Tibial nerve (tissue), 4 donors: ENCODE data around the gene IFIT3.

Experiments
- CTCF ChIP-seq, 5 experiments: fragments of 200-600 bp in 3 of 5; fragments of 450-650 bp in 2 of 5; sonication (generic) in 3 of 5; IDR thresholded peaks; one replicate each; pipeline ENCODE4 v1.5.1; 2016 to 2019; ENCODE audit warnings: antibody characterized with exemption in 5 of 5, mild to moderate bottlenecking in 3 of 5, moderate library complexity in 2 of 5
- EP300 ChIP-seq, 2 donors: sonication (generic); formaldehyde crosslinking; IDR thresholded peaks; one replicate each; pipeline ENCODE4 v1.6.1; 2017; ENCODE audit warnings: antibody characterized with exemption in 2 of 2, mild to moderate bottlenecking in 1 of 2
- POLR2A ChIP-seq, 2 donors: fragments of 450-650 bp; IDR thresholded peaks; one replicate each; pipeline ENCODE4 v1.6.1; 2017; ENCODE audit warnings: antibody characterized with exemption in 2 of 2, mild to moderate bottlenecking in 2 of 2, moderate library complexity in 2 of 2

- TF ChIP-seq POLR2A (IDR thresholded peaks at IDR 0.05) (no peak), CTCF (IDR thresholded peaks at IDR 0.05) (no peak), EP300 (IDR thresholded peaks at IDR 0.05) (no peak)
These were observed 15.4 kb downstream of the IFIT3 start for GRCh38 chr10:89343089-89343767.
